Activated CD8-positive, alpha-beta memory T cell treated with anti-CD3 and anti-CD28 coated beads, Interleukin-2, amount 50 U/mL, for 24 hours (primary cell): ENCODE data around the gene EFHB.
A peak's percentile ranks its signal among the peaks of the same experiment; 100 is the strongest.
"Not testable (repeated sequence)": the region's sequence is repeated elsewhere in the genome, so short reads cannot be mapped to it uniquely, and the experiment has no call there.

ENCODE experiments used
- DNase-seq: peaks from one replicate; pipeline ENCODE4 v3.0.0-alpha.2; 2020; ENCODE audit errors: extremely low read depth

EFHB gene

GRCh38 chr3:19934098-19934566 lies at the start of gene EFHB:
Gene EFHB (minus strand): TSS chr3:19934217. CDS start chr3:19934018, 199 bp downstream.
- no peak for DNase-seq

DNA sequence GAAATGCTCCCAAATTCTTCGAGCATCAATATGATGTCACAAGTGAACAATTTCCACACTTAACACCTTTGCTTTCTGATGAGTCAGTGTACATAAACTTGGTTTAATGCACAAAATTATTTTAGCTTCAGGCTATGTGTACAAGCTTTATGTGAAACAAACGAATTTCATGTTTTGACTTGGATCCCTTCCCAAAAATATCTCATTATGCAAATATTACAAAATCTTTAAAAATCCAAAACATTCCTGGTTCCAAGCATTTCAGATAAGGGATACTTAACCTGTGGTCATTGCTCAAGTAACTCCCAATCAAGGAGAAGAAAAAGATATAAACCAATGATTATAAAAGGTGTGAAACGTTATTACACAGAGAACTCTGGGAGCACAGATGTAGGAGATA lies 38.0 kb upstream of the EFHB start:
- DNase-seq: no peak

DNA sequence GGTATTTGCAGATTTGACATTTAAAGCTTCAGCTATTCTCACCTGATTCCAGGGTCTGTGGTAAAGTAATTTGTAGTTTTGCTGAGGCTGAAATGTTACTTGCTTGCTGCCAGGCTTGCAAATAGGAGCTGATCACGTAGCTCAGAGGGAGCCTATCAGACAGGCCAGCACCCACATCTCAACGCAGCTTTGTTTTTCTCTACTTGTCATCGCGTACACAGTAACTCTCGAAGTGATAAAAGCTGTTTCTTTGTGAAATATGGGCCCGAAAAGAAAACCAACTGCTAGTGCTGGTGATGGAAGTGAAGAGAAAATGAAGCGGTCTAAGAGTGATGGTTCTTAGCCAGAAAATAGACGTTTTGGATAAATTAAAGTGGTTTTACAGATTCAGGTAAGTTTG lies 36.3 kb upstream of the EFHB start:
- no peak for DNase-seq

- DNase-seq: no peak
These were observed 33.8 kb upstream of the EFHB start for GRCh38 chr3:19967812-19968211.

DNA sequence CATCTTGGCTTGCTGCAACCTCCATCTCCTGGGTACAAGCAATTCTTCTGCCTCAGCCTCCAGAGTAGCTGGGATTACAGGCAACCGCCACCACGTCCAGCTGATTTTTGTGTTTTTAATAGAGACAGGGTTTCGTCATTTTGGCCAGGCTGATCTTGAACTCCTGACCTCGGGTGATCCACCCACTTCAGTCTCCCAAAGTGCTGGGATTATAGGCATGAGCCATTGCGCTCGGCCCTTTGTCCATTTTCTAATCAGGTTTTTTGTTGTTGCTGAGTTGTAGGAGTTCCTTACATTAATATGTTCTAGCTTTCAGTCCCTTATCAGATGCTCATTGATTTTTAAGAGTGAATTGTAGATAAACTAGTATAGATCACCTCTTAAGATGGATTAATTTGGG lies 33.2 kb upstream of the EFHB start:
- DNase-seq: no peak

DNA sequence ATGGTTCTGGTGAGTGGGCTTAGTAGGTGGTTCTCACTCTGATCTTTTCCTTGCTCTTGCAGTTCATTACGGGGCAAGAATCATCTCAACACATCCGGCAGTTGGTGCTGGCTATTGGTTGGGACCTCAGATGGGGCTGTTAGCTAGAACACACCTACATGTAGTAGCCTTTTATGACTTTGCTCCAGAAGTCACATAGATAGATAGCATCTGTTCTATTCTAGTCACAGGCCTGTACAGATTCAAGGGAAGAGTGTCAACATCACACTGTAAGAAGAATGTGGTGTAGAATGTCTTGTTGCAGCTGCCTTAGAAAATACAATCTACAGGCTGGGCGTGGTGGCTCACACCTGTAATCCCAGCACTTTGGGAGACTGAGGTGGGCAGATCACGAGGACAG lies 27.9 kb upstream of the EFHB start:
- DNase-seq: no peak

- no peak for DNase-seq
These were observed 26.7 kb upstream of the EFHB start for GRCh38 chr3:19960696-19961095.

GRCh38 chr3:19959505-19959904 lies 25.5 kb upstream of the EFHB start:
- DNase-seq: no peak

DNA sequence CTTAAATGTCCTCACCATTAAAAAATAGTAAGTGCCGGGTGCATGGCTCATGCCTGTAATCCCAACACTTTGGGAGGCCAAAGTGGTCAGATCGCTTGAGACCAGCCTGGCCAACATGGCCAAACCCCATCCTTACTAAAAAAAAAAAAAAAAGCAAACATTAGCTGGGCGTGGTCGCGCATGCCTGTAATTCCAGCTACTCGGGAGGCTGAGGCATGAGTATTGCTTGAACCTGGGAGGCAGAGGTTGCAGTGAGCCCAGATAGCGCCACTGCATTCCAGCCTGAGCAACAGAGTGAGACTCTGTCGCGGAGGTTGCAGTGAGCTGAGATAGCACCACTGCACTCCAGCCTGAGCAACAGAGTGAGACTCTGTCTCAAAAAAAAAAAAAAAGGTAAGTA lies 23.3 kb upstream of the EFHB start:
- not testable (repeated sequence) for DNase-seq

DNA sequence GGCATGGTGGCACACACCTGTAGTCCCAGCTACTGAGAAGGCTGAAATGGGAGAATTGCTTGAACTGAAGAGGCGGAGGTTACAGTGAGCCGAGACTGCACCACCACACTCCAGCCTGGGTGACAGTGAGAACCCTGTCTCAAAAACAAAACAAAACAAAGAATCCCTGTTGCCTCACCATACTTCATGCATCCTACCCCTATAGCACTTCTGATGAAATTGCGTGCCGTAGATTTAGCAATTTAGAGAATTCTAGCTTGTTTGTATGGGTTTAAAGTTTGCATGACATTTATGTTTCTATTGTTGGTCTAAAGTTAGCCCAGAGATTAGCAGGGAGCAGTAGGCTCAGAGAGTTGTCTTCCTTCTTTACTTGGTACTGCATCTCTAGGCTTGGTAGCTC lies 20.7 kb upstream of the EFHB start:
- no peak for DNase-seq

DNA sequence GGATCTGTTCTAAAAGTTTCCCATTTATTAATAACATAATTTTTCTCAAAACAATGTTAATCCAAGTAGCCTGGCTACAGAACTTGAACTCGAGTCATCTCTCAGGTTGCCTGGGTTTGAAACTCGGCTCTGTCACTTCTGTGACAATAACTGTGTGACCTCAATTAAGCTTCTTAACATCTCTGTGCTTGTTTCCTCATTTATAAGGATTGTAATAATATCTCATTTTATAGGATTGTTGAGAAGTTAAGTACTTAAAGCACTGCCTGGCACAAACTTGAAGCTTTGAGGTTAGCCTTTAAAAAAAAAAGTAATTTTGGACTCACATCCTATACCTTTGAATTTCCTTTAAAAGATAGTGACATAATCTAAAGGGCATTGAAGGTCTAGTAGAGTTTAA lies 16.3 kb upstream of the EFHB start:
- DNase-seq: no peak

- DNase-seq: no peak
These were observed 14.2 kb upstream of the EFHB start for GRCh38 chr3:19948226-19948591.

GRCh38 chr3:19947549-19948225 lies 13.7 kb upstream of the EFHB start:
- DNase-seq: peak; percentile 10

DNA sequence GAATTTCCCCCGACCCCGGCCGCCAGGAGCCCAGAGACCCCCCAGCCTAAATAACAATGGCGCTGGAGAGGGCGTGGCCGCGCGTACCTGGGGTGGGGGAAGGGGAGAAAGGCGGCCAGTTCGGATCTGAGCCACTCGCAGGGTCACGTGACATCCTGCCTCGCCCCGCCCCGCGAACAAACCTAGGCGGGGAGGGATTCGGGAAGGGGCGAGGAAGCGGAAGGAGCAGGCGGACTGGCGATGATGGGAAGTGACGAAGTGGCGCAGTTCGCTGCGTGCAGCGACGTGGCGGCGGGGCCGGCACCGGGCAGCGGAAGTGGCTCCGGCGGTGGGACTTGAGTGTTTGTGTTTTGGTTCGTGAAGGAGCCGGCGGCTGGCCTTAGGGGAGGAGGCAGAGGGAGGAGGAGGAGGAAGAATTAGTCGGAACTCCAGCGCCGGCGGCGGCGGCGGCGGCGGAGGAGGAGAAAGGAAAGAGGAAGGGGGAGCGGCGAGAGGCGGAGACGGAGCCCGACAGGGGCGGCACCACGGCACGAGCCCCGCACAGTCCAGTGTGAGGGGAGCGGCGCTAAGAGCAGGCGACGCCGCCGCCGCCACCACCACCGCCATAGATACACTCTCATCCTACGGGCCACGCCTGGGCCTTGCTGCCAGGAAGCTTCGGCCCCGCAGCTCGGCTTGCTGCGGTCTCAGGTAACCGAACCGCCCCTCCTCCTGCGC lies 13.0 kb upstream of the EFHB start, which contains the start of gene RAB5A:
TSS of gene RAB5A (plus strand) at position 266 of the 717 bp plus-strand sequence. CDS start 3,802 bp downstream, outside the sequence.
- DNase-seq: peak; percentile 94

GRCh38 chr3:19945969-19946831 lies 12.2 kb upstream of the EFHB start:
- DNase-seq: no peak

DNA sequence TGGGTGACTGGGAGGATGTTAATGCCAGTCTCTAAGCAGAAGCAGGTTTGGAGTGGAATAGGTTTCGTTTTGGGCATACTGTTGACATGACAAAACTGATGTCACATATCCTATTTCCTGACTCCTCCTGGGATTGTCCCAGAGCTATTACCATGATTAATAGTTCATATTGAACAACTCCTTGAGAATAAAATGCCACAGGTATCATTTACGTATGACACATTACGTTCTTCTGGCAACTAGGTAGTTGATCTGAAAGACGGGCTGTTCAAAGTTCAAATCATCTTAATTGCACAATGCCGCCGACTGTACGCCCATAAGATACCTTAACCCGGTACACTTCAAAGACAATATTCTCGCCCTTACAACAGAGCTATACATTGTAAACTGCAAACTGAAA lies 11.5 kb upstream of the EFHB start:
- no peak for DNase-seq

DNA sequence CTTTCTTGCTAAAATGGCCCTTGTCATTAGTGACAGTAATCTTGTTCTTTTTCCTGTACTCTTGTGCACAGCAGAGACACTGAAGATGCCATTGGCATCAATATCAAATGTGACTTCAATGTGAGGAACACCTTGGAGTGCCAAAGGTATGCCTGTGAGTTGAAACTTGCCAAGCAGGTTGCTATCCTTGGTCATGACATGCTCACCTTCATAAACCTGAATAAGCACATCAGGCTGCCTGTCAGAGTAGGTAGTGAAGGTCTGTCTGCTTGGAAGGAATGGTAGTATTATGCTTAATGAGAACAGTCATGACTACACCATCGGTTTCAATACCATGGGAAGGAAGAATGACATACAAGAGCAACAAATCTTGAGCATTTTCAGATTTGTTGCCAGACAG lies 6.6 kb upstream of the EFHB start:
- no peak for DNase-seq

DNA sequence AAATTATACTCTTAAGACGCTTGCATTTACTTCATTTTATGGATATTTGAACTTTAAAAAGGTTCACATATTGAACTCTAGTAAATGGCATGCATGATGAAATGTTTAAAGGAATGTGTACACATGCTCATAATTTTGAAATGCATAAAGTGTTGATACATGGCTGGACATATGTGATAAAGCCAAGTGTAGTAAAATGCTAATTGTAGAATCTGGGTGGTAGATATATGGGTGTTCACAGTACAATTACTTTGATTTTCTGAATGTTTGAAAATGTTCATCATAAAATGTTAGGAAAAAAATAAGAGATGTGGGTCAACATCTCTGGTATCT lies 4.2 kb upstream of the EFHB start:
- no peak for DNase-seq

DNA sequence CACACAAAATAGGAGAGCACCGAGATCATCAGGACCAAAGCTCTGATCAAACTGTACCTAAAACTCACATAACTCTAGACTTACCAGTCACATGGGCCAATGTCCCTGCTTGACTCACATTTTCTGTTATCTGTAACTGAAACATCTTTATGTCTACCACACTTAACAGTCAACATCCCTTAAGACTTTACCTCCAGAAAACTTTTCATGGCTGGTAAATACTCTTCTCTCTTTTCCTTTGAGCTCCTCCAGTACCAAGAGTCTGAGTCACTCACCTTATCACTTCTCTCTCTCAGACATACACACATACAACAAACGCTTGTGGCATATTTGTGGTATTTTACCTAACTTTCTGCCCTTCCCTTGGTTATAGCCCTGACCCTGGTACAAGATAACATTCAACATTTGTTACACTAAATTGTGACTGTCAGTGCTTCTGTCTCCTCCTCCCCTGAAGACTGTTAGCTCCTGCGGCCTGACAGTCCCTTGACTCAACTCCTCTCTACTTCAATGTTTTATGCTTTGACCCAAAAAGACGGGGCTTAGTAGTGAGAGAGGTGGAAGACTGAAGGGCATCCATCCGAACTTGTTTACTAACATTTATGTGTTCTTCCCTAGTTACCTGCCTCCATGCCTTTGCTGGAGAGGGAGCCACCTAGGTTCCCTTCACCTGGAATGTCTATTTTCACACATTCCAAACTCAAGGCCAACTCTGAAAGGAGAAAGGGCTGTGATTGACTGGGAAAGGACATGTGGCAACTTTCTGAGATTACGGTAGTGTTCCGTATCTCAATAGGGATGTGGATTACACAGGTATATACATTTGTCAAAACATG lies 3.7 kb upstream of the EFHB start:
- DNase-seq: no peak

DNA sequence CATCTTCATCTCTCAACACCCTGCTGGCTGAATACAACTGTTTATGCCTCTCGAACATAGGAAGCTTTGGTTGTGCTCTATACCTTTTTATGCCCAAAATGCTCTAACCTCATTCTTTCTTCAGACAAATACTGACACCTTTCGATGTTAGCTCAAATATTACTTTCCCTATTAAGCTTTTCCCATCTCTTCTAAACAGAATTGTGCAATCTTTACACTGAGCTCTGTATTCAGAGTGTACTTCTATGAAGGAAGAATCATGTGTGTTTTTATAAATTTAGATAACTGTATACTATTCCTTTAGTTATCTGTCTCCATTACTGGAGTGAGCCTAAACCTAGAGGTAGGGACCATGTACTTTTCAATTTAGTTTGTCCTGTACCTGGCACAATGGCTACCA lies 1.6 kb downstream of the EFHB start:
- DNase-seq: no peak

DNA sequence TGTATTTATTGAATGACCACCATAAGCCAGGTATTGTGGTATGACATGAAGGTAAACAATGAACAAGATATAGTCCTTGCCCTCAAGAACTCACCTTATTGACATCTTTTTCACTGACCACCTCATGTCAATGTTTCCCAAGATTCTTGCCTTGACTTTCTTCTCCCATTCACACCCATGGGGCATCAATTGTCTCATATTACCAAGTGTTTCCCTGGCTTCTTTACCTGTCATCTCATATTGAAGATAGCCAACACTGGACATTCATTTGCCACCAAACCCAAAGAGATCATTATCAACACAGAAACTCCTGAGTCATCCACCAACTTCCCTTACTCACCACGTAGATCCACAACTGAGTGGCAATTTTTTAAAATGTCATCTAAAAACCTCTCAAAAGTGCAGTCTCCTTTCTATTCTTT lies 2.2 kb downstream of the EFHB start:
- DNase-seq: no peak
